BLaER1 (cell line): ENCODE measurements around the gene CCT5.
"Not testable (repeated sequence)": the region's sequence is repeated elsewhere in the genome, so short reads cannot be mapped to it uniquely, and the experiment has no call there.

ENCODE experiments used
- H3K27ac ChIP-seq: shearing (Covaris generic); formaldehyde crosslinking; 2 replicates; pipeline ENCODE4 v1.8.1; 2022
- H3K27me3 ChIP-seq: shearing (Covaris generic); formaldehyde crosslinking; 2 replicates; pipeline ENCODE4 v1.8.1; 2022
- H3K36me3 ChIP-seq: shearing (Covaris generic); formaldehyde crosslinking; 2 replicates; pipeline ENCODE4 v1.8.1; 2022
- H3K4me1 ChIP-seq: shearing (Covaris generic); formaldehyde crosslinking; 2 replicates; pipeline ENCODE4 v1.8.1; 2022
- H3K4me2 ChIP-seq: shearing (Covaris generic); formaldehyde crosslinking; 2 replicates; pipeline ENCODE4 v1.8.1; 2022
- H3K4me3 ChIP-seq: shearing (Covaris generic); formaldehyde crosslinking; 2 replicates; pipeline ENCODE4 v1.8.1; 2022
- H3K9ac ChIP-seq: shearing (Covaris generic); formaldehyde crosslinking; 2 replicates; pipeline ENCODE4 v1.8.1; 2022
- H3K9me3 ChIP-seq: shearing (Covaris generic); formaldehyde crosslinking; 2 replicates; pipeline ENCODE4 v1.8.1; 2022
- H4K20me1 ChIP-seq: shearing (Covaris generic); formaldehyde crosslinking; 2 replicates; pipeline ENCODE4 v1.8.1; 2022
- Cebpa-rat ChIP-seq: shearing (Covaris generic); IDR thresholded peaks from 2 replicates; pipeline ENCODE4 v1.8.1; 2022

CCT5 gene

DNA sequence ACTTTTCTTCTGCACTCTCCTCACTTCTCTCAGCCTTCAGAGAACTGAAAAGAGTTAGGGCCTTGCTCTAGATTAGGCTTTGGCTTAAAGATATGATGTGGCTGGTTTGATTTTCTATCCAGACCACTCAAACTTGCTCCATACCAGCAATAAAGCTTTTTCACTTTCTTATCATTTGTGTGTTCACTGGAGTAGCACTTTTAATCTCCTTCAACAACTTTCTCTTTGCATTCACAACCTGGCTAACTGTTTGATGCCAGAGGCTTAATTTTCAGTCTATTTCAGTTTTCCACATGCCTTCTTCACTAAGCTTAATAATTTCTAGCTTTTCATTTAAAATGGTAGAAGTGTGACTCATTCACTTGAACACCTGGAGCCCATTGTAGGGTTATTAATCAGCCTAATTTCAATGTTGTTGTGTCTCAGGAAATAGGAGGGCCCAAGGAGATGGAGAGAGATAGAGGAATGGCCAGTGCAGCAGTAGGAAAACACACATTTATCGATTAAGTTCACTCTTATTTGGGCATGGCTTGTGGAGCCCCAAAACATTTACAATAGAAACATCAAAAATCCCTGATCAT lies 6.3 kb upstream of the CCT5 start:
- Histone ChIP-seq H3K4me2 (no peak overlapping the region), H3K9me3 (peaks cover 10% of the 10 kb centered on the region)
- no peak for TF ChIP-seq Cebpa-rat

DNA sequence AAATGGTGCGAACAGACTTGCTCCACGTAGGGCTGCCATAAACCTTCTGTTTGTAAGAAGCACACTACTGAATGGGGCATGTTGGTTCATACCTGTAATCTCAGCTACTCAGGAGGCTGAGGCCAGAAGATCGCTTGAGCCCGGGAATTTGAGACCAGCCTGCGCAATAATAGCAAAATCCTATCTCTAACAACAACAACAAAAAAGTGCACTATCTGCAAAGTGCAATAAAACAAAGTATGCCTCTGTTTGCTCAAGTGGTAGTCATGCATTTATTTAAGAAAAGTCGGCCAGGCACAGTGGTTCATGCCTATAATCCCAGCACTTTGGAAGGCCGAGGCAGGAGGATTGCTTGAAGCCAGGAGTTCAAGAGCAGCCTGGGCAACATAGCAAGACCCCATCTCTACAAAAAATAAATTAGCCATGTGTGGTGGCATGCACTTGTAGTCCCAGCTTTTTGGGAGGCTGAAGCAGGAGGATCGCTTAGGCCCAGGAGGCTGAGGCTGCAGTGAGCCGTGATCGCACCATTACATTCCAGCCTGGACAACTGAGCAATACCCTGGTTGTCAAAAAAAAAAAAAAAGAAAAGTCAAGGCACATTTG lies 5.6 kb upstream of the CCT5 start:
- H4K20me1 ChIP-seq, result no peaks in the 10 kb centered on the region
- no peaks in the 10 kb centered on the region for H3K27me3 ChIP-seq
- H3K4me1 ChIP-seq, result peaks cover 10% of the 10 kb centered on the region
- peaks cover 10% of the 10 kb centered on the region for H3K9me3 ChIP-seq
- H3K4me3 ChIP-seq, result no peak overlapping the region
- H3K27ac ChIP-seq, result no peak overlapping the region
- no peak overlapping the region for H3K4me2 ChIP-seq
- H3K36me3 ChIP-seq, result peaks cover 21% of the 10 kb centered on the region; the same call in 1 of the 2 replicates
- no peak for TF ChIP-seq Cebpa-rat
- H3K9ac ChIP-seq, result no peak overlapping the region

More for the DNA sequence above, 6.3 kb upstream of the CCT5 start:
- no peak overlapping the region for H3K9ac ChIP-seq
- H3K27me3 ChIP-seq, result no peaks in the 10 kb centered on the region
- H3K36me3 ChIP-seq, result peaks cover 26% of the 10 kb centered on the region; the same call in 1 of the 2 replicates
- no peak overlapping the region for H3K4me3 ChIP-seq
- H4K20me1 ChIP-seq, result no peaks in the 10 kb centered on the region
- H3K4me1 ChIP-seq, result peaks cover 6% of the 10 kb centered on the region
- H3K27ac ChIP-seq, result no peak overlapping the region

GRCh38 chr5:10246761-10247160 lies 3.3 kb upstream of the CCT5 start:
- no peak for TF ChIP-seq Cebpa-rat
- no peak overlapping the region for H3K9ac ChIP-seq

GRCh38 chr5:10247217-10247616 lies 2.9 kb upstream of the CCT5 start:
- H3K27me3 ChIP-seq, H3K27ac ChIP-seq, H3K9ac ChIP-seq, H3K4me2 ChIP-seq, H3K4me3 ChIP-seq: not testable (repeated sequence)
- Histone ChIP-seq H3K36me3 (peaks cover 28% of the 10 kb centered on the region), H3K4me1 (peaks cover 21% of the 10 kb centered on the region), H3K9me3 (peaks cover 10% of the 10 kb centered on the region), H4K20me1 (peaks cover 14% of the 10 kb centered on the region)

More at GRCh38 chr5:10246761-10247160, 3.3 kb upstream of the CCT5 start:
- H3K27me3 ChIP-seq, result no peaks in the 10 kb centered on the region
- peaks cover 10% of the 10 kb centered on the region for H3K9me3 ChIP-seq
- H3K4me1 ChIP-seq, result peaks cover 16% of the 10 kb centered on the region
- H3K4me3 ChIP-seq, result no peak overlapping the region
- peaks cover 23% of the 10 kb centered on the region for H3K36me3 ChIP-seq
- H3K4me2 ChIP-seq, result no peak overlapping the region
- H4K20me1 ChIP-seq, result peaks cover 9% of the 10 kb centered on the region
- no peak overlapping the region for H3K27ac ChIP-seq

DNA sequence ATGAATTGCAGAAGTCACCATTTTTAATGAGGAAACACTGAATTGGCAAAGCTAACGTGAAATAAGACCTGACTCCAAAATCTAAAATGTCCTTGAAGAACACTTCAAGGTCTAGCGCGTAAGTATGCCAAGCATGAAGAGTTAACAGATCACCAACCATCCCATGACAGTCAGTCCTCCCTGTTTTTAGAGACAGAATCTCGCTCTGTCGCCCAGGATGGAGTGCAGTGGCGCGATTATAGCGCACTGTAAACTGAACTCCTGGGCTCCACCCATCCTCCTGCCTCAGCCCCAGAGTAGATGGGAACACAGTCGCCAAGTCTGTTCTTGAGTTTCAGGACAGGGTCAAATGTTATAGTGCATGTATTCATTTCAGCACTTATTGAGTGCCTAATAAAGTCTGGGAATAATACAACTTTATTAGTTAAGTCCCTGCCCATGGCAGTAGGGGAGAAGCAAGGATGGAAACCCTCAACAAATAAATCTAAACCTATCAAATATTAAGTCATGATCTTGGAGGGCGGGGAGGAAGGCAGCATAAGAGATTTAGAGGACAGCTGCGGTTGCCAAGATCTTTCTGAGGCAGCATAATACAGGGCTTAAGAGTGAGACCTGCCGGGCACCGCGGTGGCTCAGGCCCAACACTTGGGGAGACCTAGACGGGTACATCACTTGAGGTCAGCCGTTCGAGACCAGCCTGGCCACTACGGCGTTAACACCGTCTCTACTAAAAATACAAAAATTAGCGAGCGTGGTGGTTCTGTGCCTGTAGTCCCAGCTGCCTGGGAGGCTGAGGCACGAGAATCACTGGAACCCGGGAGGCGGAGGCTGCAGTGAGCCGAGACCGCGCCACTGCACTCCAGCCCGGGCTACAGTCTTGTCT lies 1.5 kb upstream of the CCT5 start:
- H3K36me3 ChIP-seq, result peaks cover 42% of the 10 kb centered on the region
- peak overlapping the region; percentile 99 for H3K27ac ChIP-seq
- H3K4me1 ChIP-seq, result peaks cover 35% of the 10 kb centered on the region
- H3K27me3 ChIP-seq, result no peaks in the 10 kb centered on the region
- H3K9me3 ChIP-seq, result peaks cover 5% of the 10 kb centered on the region; the same call in 1 of the 2 replicates
- H4K20me1 ChIP-seq, result peaks cover 28% of the 10 kb centered on the region
- H3K9ac ChIP-seq, result peak overlapping the region; percentile 97
- peak overlapping the region; percentile 93 for H3K4me3 ChIP-seq
- H3K4me2 ChIP-seq, result peak overlapping the region; percentile 75
- TF ChIP-seq Cebpa-rat, result no peak

DNA sequence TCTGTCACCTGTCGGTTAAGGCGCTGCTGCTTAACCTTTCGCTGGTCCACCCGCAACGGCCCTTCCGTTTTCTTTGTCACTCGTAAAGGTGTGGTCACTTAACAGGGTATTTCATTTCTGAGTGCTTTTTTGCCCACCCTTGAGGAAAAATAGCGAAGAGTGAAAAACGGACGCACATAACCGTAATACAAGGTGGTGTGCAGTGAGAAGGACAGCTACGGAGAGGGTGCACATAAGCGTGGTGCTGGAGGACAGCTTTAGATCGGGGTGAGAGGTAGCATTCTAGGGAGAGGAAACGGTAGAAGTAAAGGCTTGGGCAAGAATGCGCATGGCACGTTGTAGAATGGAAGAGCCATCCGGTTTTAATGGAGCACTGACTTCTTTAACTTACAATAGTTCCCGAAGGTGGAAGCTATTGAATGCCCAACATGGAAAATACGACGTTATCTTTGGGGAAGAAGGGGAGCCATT lies 761 bp downstream of the CCT5 start:
- Histone ChIP-seq H3K4me2 (peak overlapping the region; percentile 94), H3K4me1 (peaks cover 36% of the 10 kb centered on the region), H3K4me3 (peak overlapping the region; percentile 93), H3K27me3 (no peaks in the 10 kb centered on the region), H3K27ac (peak overlapping the region; percentile 99), H3K9me3 (peaks cover 5% of the 10 kb centered on the region; the same call in 1 of the 2 replicates), H3K9ac (peak overlapping the region; percentile 97), H3K36me3 (peaks cover 49% of the 10 kb centered on the region), H4K20me1 (peaks cover 50% of the 10 kb centered on the region)
- TF ChIP-seq Cebpa-rat, result no peak

DNA sequence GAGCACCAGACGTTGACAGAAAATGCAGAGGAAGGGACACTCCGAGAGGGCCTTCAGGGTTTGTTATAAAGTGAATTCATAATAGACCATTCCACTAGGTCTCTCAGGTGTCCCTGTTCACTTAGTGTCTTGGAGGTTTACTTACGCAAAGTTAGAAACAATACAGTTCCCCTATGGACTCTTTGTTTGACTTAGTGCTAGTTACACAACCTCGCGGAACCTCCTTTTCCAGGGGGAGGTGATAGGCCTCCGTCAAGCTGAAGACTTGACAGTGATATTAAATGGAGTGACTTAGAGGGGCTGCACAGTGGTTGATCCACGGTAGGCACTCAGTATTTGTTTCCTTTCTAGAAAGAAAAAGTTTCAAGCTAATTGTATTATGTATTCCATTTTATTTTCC lies 1.3 kb downstream of the CCT5 start:
- no peak for TF ChIP-seq Cebpa-rat
- Histone ChIP-seq H3K9me3 (peaks cover 5% of the 10 kb centered on the region; the same call in 1 of the 2 replicates), H4K20me1 (peaks cover 55% of the 10 kb centered on the region), H3K27me3 (no peaks in the 10 kb centered on the region), H3K9ac (peak overlapping the region; percentile 97), H3K36me3 (peaks cover 54% of the 10 kb centered on the region), H3K4me1 (peaks cover 36% of the 10 kb centered on the region), H3K4me2 (peak overlapping the region; percentile 94), H3K4me3 (peak overlapping the region; percentile 93), H3K27ac (peak overlapping the region; percentile 99)

DNA sequence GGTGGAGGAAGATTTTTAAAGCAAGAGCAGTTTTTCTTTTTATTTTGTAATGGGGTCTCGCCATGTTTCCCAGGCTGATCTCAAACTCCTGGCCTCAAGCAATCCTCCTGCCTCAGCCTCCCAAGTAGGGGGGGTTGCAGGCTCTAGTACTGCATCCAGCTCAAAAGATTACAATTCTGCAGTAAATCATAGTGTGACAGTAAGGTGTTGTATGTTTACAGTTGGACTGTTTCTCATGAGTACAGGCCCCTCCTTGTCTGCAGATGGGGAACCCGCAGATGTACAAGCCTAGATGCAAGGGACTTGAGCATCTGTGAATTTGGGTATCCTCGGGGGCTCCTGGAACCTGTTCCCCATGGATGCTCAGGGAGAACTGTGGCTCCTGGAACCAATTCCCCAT lies 3.3 kb downstream of the CCT5 start:
- Histone ChIP-seq H3K4me2 (peak overlapping the region; percentile 94), H3K36me3 (peaks cover 68% of the 10 kb centered on the region), H3K4me1 (peaks cover 33% of the 10 kb centered on the region), H3K4me3 (no peak overlapping the region), H3K9me3 (no peaks in the 10 kb centered on the region), H4K20me1 (peaks cover 75% of the 10 kb centered on the region), H3K27ac (no peak overlapping the region), H3K27me3 (no peaks in the 10 kb centered on the region), H3K9ac (no peak overlapping the region)
- no peak for TF ChIP-seq Cebpa-rat

- peaks cover 26% of the 10 kb centered on the region for H3K4me1 ChIP-seq
- no peak overlapping the region for H3K4me3 ChIP-seq
- no peak overlapping the region for H3K4me2 ChIP-seq
- peaks cover 88% of the 10 kb centered on the region for H4K20me1 ChIP-seq
- H3K9me3 ChIP-seq, result no peaks in the 10 kb centered on the region
- TF ChIP-seq Cebpa-rat, result no peak
- H3K9ac ChIP-seq, result no peak overlapping the region
- peaks cover 81% of the 10 kb centered on the region for H3K36me3 ChIP-seq
- H3K27me3 ChIP-seq, result no peaks in the 10 kb centered on the region
- H3K27ac ChIP-seq, result no peak overlapping the region
These were observed 4.6 kb downstream of the CCT5 start for GRCh38 chr5:10254686-10255085.
